Hematopoietic multipotent progenitor cell treated with erythropoietin and hydrocortisone succinate and interleukin-3 and kit ligand, for 6 days (in vitro differentiated cells): Measurements from ENCODE around the gene EDRF1.
A peak's percentile ranks its signal among the peaks of the same experiment; 100 is the strongest.
"Not testable (repeated sequence)": the region's sequence is repeated elsewhere in the genome, so short reads cannot be mapped to it uniquely, and the experiment has no call there.

Experiments used
- DNase-seq: peaks from one replicate; pipeline ENCODE4 v3.0.0-alpha.2; 2015

The EDRF1 gene

GRCh38 chr10:125707541-125708468 is 11.7 kb upstream of the EDRF1 start:
- DNase-seq: no peak

- DNase-seq: no peak
Observed at GRCh38 chr10:125708971-125709503, 10.5 kb upstream of the EDRF1 start.

- no peak for DNase-seq
Observed at GRCh38 chr10:125709553-125710474, 9.7 kb upstream of the EDRF1 start.

GRCh38 chr10:125711110-125711750 is 8.3 kb upstream of the EDRF1 start:
- no peak for DNase-seq

- not testable (repeated sequence) for DNase-seq
Observed at GRCh38 chr10:125714728-125715127, 4.8 kb upstream of the EDRF1 start.

GRCh38 chr10:125720002-125720382 is 483 bp downstream of the EDRF1 start:
- DNase-seq: peak; percentile 29

- no peak for DNase-seq
Observed at GRCh38 chr10:125721035-125721434, 1.5 kb downstream of the EDRF1 start.

GRCh38 chr10:125722811-125723210 is 3.3 kb downstream of the EDRF1 start:
- no peak for DNase-seq

- DNase-seq: no peak
Observed at GRCh38 chr10:125726914-125727313, 7.4 kb downstream of the EDRF1 start.

- DNase-seq: no peak
Observed at GRCh38 chr10:125727436-125727835, 7.9 kb downstream of the EDRF1 start.

GRCh38 chr10:125734148-125734547 is 14.6 kb downstream of the EDRF1 start:
- no peak for DNase-seq

- DNase-seq: peak; percentile 24
Observed at GRCh38 chr10:125734823-125735222, 15.3 kb downstream of the EDRF1 start.

- DNase-seq: no peak
Observed at GRCh38 chr10:125738206-125738605, 18.7 kb downstream of the EDRF1 start.

GRCh38 chr10:125739994-125740679 is 20.6 kb downstream of the EDRF1 start:
- no peak for DNase-seq

GRCh38 chr10:125742465-125742864 is 23.0 kb downstream of the EDRF1 start:
- peak; percentile 49 for DNase-seq

GRCh38 chr10:125744909-125745308 is 25.4 kb downstream of the EDRF1 start:
- DNase-seq: no peak

- no peak for DNase-seq
Observed at GRCh38 chr10:125747417-125747816, 27.9 kb downstream of the EDRF1 start.

GRCh38 chr10:125756196-125756595 is 36.7 kb downstream of the EDRF1 start:
- no peak for DNase-seq

- no peak for DNase-seq
Observed at GRCh38 chr10:125756853-125757487, 37.5 kb downstream of the EDRF1 start.

GRCh38 chr10:125757742-125758141 is 38.2 kb downstream of the EDRF1 start:
- no peak for DNase-seq

GRCh38 chr10:125761961-125762360 is 42.5 kb downstream of the EDRF1 start:
- no peak for DNase-seq
